ENCODE results near the gene GNG3.

GRCh38 chr11:62705880-62706849 lies 1.3 kb upstream of the GNG3 start:
- TF ChIP-seq CTCF (IDR thresholded peaks at IDR 0.05) = no peak
- peak; percentile 60 for TF ChIP-seq POLR2A (IDR thresholded peaks at IDR 0.05)
- peak; percentile 91 for TF ChIP-seq POLR2AphosphoS5 (IDR thresholded peaks at IDR 0.05)

Measured in prostate gland (tissue), 2 donors.